Endothelial cell of umbilical vein (primary cell): ENCODE results near the gene MYO9B. TPM values are rescaled to one million over a fixed set of nuclear protein-coding genes. Genes with fewer than 3 reads are reported as not detected.

Experiments used
- BruUV-seq: library from RNA; stranded (reverse); fragments of 400-500 nt; replicated peaks from 2 replicates; lab custom pipeline; 2021; lab: Mats Ljungman, UMichigan
- CTCF ChIA-PET: fragments of 300-600, 350-600 bp; sonication (Branson Sonifier 250); formaldehyde crosslinking; loops from one replicate; lab custom pipeline; 2021; ENCODE audit warnings: antibody characterized with exemption, inconsistent platforms; lab: Charles Lee
- POLR2A ChIA-PET: fragments of 300-600, 350-600 bp; sonication (Branson Sonifier 250); formaldehyde crosslinking; loops from one replicate; lab custom pipeline; 2021; ENCODE audit warnings: antibody characterized with exemption, inconsistent platforms; lab: Charles Lee
- DNase-seq: peaks from one replicate; pipeline ENCODE4 v3.0.0-alpha.2; 2011; ENCODE audit warnings: low read depth, low spot score
- FAIRE-seq: peaks from 2 replicates; lab custom pipeline; 2011; peaks lifted over from hg19 to GRCh38; lab: Jason Lieb, UNC
- H2AFZ ChIP-seq: 2 replicates; pipeline ENCODE4 v1.6.0; 2012; ENCODE audit warnings: low read depth, low read length, control low read depth, inconsistent platforms
- H3K27ac ChIP-seq: 2 replicates; pipeline ENCODE4 v1.5.1; 2011; ENCODE audit warnings: low read depth, mild to moderate bottlenecking, control low read depth, low read length, moderate library complexity; ENCODE audit not compliant: insufficient read depth
- H3K27me3 ChIP-seq, 2 experiments: 2 replicates each; pipeline versions ENCODE4 v1.6.0 to v1.6.1; 2011; ENCODE audit warnings: low read length in 2 of 2, mixed read lengths in 1 of 2; ENCODE audit not compliant: control insufficient read depth in 2 of 2, insufficient read depth in 2 of 2
- H3K36me3 ChIP-seq, 2 experiments: 2 replicates in 1 of 2; 3 replicates in 1 of 2; pipeline ENCODE4 v1.5.1; 2011; ENCODE audit warnings: low read length in 2 of 2, mild to moderate bottlenecking in 1 of 2, moderate library complexity in 1 of 2; ENCODE audit not compliant: control insufficient read depth in 2 of 2, insufficient read depth in 2 of 2; ENCODE audit errors: extremely low read depth in 1 of 2
- H3K4me1 ChIP-seq: 3 replicates; pipeline ENCODE4 v1.5.1; 2011; ENCODE audit warnings: mild to moderate bottlenecking, low read length; ENCODE audit not compliant: control insufficient read depth, insufficient read depth; ENCODE audit errors: extremely low read depth
- H3K4me2 ChIP-seq: 2 replicates; pipeline ENCODE4 v1.6.1; 2011; ENCODE audit warnings: low read length, control low read depth, mixed read lengths; ENCODE audit not compliant: insufficient read depth
- H3K4me3 ChIP-seq, 3 experiments: fragments of 200-600 bp in 1 of 3; sonication (generic), shearing (Covaris generic) in 1 of 3; replicated peaks in 1 of 3; 2 replicates each; pipeline ENCODE4 v1.5.1; 2011 to 2016; ENCODE audit warnings: control low read depth in 3 of 3, low read length in 3 of 3, mild to moderate bottlenecking in 2 of 3, inconsistent platforms in 1 of 3, low read depth in 1 of 3, moderate library complexity in 1 of 3; ENCODE audit not compliant: insufficient read depth in 1 of 3
- H3K79me2 ChIP-seq: 2 replicates; pipeline ENCODE4 v1.6.0; 2012; ENCODE audit warnings: low read length, inconsistent platforms; ENCODE audit not compliant: control insufficient read depth, insufficient read depth
- H3K9ac ChIP-seq: replicated peaks from 2 replicates; pipeline ENCODE3; 2011; ENCODE audit warnings: low read length, control low read depth; ENCODE audit not compliant: insufficient read depth; ENCODE audit errors: extremely low read depth
- H3K9me1 ChIP-seq: replicated peaks from 3 replicates; pipeline ENCODE4 v1.6.0; 2011; ENCODE audit warnings: mild to moderate bottlenecking, low read length; ENCODE audit not compliant: control insufficient read depth, insufficient read depth; ENCODE audit errors: extremely low read depth
- H3K9me3 ChIP-seq: replicated peaks from 2 replicates; pipeline ENCODE4 v1.5.1; 2012; ENCODE audit warnings: low read length, inconsistent platforms; ENCODE audit not compliant: control insufficient read depth, insufficient read depth
- H4K20me1 ChIP-seq: replicated peaks from 2 replicates; pipeline ENCODE3; 2011; ENCODE audit warnings: mild to moderate bottlenecking, low read length; ENCODE audit not compliant: control insufficient read depth, insufficient read depth; ENCODE audit errors: extremely low read depth
- EZH2 ChIP-seq: IDR thresholded peaks from 2 replicates; pipeline ENCODE4 v1.6.1; 2012; ENCODE audit warnings: borderline replicate concordance, low read depth, mild to moderate bottlenecking, moderate library complexity, low read length, inconsistent platforms; ENCODE audit not compliant: severe bottlenecking
- FOS ChIP-seq: IDR thresholded peaks from 2 replicates; pipeline ENCODE4 v1.6.1; 2011; ENCODE audit warnings: mild to moderate bottlenecking, low read length, moderate library complexity, borderline replicate concordance; ENCODE audit not compliant: insufficient read depth
- GATA2 ChIP-seq: IDR thresholded peaks from 2 replicates; pipeline ENCODE4 v1.7.0; 2011; ENCODE audit warnings: low read depth, mild to moderate bottlenecking, moderate library complexity, mixed read lengths, low read length; ENCODE audit not compliant: insufficient read length, insufficient read depth
- JUN ChIP-seq: IDR thresholded peaks from 2 replicates; pipeline ENCODE4 v1.6.1; 2011; ENCODE audit warnings: borderline replicate concordance, low read depth; ENCODE audit not compliant: insufficient read length, insufficient read depth
- MYC ChIP-seq: IDR thresholded peaks from one replicate; pipeline ENCODE4 v1.6.1; 2011; ENCODE audit warnings: mild to moderate bottlenecking, low read depth, low read length
- POLR2A ChIP-seq: IDR thresholded peaks from 2 replicates; pipeline ENCODE4 v1.6.1; 2012; ENCODE audit warnings: low read depth, mild to moderate bottlenecking, control low read depth, low read length
- POLR2AphosphoS5 ChIP-seq: IDR thresholded peaks from 2 replicates; pipeline ENCODE4 v1.6.1; 2012; ENCODE audit warnings: low read depth, mild to moderate bottlenecking, control low read depth, low read length, moderate library complexity; ENCODE audit not compliant: insufficient read depth
- dilution Hi-C: fragments of 300-500 bp; cut with MboI; formaldehyde crosslinking; loops from one replicate; pipeline ENCODE4 v1.15.0; 2019; ENCODE audit warnings: low sequenced_read_pairs; ENCODE audit not compliant: extremely low pct_ligation_motif_present
- intact Hi-C: fragments of 100-400 bp; cut with micrococcal nuclease; formaldehyde crosslinking; loops from one replicate; pipeline ENCODE4 v1.10.0; 2022
- polyA plus RNA-seq, 4 experiments: library from polyadenylated mRNA; depleted of rRNA in 3 of 4; stranded (reverse) in 3 of 4; unstranded in 1 of 4; fragments of >200 nt; gene quantifications; 2 replicates each; pipeline versions ENCODE4 v1.2.1 to v1.2.3, GENCODE V29; 2011 to 2012; ENCODE audit warnings: missing spikeins in 1 of 4
- total RNA-seq: library from RNA; stranded (reverse); gene quantifications from 2 replicates; pipeline ENCODE4 v1.2.3, GENCODE V29; 2021
- TF ChIP-seq, protein P1 (sequence below), 2 donors: IDR thresholded peaks; 1 replicate in 1 of 2; 2 replicates in 1 of 2; pipeline ENCODE4 v1.5.1; 2011; ENCODE audit warnings: low read length in 2 of 2, mild to moderate bottlenecking in 2 of 2, moderate library complexity in 2 of 2, control low read depth in 1 of 2, inconsistent platforms in 1 of 2, low read depth in 1 of 2; ENCODE audit not compliant: insufficient read depth in 1 of 2; ENCODE audit errors: extremely low read depth in 1 of 2
- TF ChIP-seq, protein P2 (sequence below): IDR thresholded peaks from 2 replicates; pipeline ENCODE4 v1.6.1; 2011; ENCODE audit not compliant: insufficient read depth, insufficient read length

The MYO9B gene
- total and polyA plus RNA-seq, 2 donors (not counting 3 experiments of a cell fraction or from before 2014, with no cell fraction given), result 64.4 to 119 TPM

DNA sequence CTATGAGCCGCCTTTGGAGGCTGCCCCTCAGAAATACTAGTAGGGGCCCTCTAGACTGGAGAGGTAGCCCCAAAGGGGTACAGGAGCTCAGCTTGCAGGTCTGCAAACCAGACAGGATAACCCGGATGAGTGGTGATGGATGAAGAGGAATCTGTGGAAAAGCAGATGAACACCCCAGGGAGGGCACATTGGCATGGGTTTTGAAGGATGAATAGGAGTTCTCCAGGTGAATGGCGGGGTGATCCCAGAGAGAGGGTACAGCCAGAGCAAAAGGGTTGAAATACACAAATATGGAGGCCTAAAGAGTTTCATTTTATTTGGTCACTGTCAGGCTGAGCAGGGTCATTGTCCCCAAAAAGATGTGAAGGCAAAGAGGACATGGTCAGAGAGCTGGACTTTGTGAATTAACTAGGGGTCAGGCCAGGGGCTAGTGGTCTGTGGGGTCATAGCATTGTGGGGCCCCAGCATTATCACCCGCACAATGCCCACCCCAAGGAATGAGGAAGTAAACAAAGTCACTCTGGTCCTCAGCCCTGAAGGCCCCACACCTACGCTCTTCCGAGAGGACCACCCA lies 165.3 kb downstream of the MYO9B start:
- H3K9ac ChIP-seq, result no peak overlapping the region
- H3K4me3 ChIP-seq, result no peak overlapping the region
- no TSS peak for BruUV-seq
- CTCF ChIA-PET, result interaction anchor here (0.5 to 1.6 kb wide), 3 partner anchors 8 to 52 kb away, joined by 3 to 6 read pairs (median 4); no protein-coding TSS in a partner anchor
- TF ChIP-seq POLR2AphosphoS5 (no peak), JUN (no peak), MYC (no peak), GATA2 (no peak), EZH2 (no peak), FOS (no peak), POLR2A (no peak)
- TF ChIP-seq, protein P1, sequence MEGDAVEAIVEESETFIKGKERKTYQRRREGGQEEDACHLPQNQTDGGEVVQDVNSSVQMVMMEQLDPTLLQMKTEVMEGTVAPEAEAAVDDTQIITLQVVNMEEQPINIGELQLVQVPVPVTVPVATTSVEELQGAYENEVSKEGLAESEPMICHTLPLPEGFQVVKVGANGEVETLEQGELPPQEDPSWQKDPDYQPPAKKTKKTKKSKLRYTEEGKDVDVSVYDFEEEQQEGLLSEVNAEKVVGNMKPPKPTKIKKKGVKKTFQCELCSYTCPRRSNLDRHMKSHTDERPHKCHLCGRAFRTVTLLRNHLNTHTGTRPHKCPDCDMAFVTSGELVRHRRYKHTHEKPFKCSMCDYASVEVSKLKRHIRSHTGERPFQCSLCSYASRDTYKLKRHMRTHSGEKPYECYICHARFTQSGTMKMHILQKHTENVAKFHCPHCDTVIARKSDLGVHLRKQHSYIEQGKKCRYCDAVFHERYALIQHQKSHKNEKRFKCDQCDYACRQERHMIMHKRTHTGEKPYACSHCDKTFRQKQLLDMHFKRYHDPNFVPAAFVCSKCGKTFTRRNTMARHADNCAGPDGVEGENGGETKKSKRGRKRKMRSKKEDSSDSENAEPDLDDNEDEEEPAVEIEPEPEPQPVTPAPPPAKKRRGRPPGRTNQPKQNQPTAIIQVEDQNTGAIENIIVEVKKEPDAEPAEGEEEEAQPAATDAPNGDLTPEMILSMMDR (IDR thresholded peaks at IDR 0.05; ENCODE audit: extremely low read depth in 1 of 2, insufficient read depth in 1 of 2, low read depth in 1 of 2, low read length in 2 of 2), result no peak
- TF ChIP-seq, protein P2, sequence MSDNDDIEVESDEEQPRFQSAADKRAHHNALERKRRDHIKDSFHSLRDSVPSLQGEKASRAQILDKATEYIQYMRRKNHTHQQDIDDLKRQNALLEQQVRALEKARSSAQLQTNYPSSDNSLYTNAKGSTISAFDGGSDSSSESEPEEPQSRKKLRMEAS, result no peak
- H3K27ac ChIP-seq, result no peak overlapping the region
- dilution Hi-C loops, result no loop called here
- H2AFZ ChIP-seq, result no peak overlapping the region
- FAIRE-seq, result no peak
- H3K4me2 ChIP-seq, result no peak overlapping the region
- H4K20me1 ChIP-seq, result no peaks in the 10 kb centered on the region
- no peaks in the 10 kb centered on the region for H3K9me1 ChIP-seq
- POLR2A ChIA-PET, result no interaction called here
- no peak for DNase-seq
- no peaks in the 10 kb centered on the region for H3K27me3 ChIP-seq
- H3K36me3 ChIP-seq, result peaks cover 0 to 4% of the 10 kb centered on the region in 2 experiments
- H3K9me3 ChIP-seq, result no peaks in the 10 kb centered on the region
- intact Hi-C loops, result no loop called here
- H3K4me1 ChIP-seq, result peaks cover 10% of the 10 kb centered on the region
- peaks cover 27% of the 10 kb centered on the region for H3K79me2 ChIP-seq
